ENCODE measurements around the gene TCF7.

- TF ChIP-seq CTCF (IDR thresholded peaks at IDR 0.05; ENCODE audit: low read depth, low read length, missing input control) (no peak), NR2F2 (IDR thresholded peaks at IDR 0.05) (no peak), JUND (IDR thresholded peaks at IDR 0.05) (no peak), RAD21 (IDR thresholded peaks at IDR 0.05) (no peak), MAX (IDR thresholded peaks at IDR 0.05) (no peak), ZBTB33 (IDR thresholded peaks at IDR 0.05) (no peak), SP1 (IDR thresholded peaks at IDR 0.05) (no peak), GABPA (IDR thresholded peaks at IDR 0.05 in 1 of 2, conservative IDR thresholded peaks at IDR 0.05 in 1 of 2) (no peak), EGR1 (IDR thresholded peaks at IDR 0.05; ENCODE audit: low read depth in 2 of 2) (no peak), YY1 (IDR thresholded peaks at IDR 0.05) (no peak)
Measured at GRCh38 chr5:134110382-134110781, 4.1 kb upstream of the TCF7 start.

All from liver (tissue), 3 donors.